Prostate gland (tissue), 2 donors: ENCODE measurements around the gene TFCP2.

Experiments used
- POLR2A ChIP-seq: fragments of 450-650 bp; IDR thresholded peaks from one replicate; pipeline ENCODE4 v1.6.1; 2016; ENCODE audit warnings: antibody characterized with exemption, mild to moderate bottlenecking
- POLR2AphosphoS5 ChIP-seq: sonication (generic); formaldehyde crosslinking; IDR thresholded peaks from one replicate; pipeline ENCODE4 v1.6.1; 2017; ENCODE audit warnings: antibody characterized with exemption
- TF ChIP-seq, protein P1 (sequence below), 4 experiments: fragments of 200-600 bp in 2 of 4; fragments of 450-650 bp in 2 of 4; sonication (generic) in 2 of 4; IDR thresholded peaks; 1 replicate in 3 of 4; 2 replicates in 1 of 4; pipeline ENCODE4 v1.5.1; 2016 to 2019; ENCODE audit warnings: antibody characterized with exemption in 4 of 4, mild to moderate bottlenecking in 2 of 4, moderate library complexity in 2 of 4

DNA sequence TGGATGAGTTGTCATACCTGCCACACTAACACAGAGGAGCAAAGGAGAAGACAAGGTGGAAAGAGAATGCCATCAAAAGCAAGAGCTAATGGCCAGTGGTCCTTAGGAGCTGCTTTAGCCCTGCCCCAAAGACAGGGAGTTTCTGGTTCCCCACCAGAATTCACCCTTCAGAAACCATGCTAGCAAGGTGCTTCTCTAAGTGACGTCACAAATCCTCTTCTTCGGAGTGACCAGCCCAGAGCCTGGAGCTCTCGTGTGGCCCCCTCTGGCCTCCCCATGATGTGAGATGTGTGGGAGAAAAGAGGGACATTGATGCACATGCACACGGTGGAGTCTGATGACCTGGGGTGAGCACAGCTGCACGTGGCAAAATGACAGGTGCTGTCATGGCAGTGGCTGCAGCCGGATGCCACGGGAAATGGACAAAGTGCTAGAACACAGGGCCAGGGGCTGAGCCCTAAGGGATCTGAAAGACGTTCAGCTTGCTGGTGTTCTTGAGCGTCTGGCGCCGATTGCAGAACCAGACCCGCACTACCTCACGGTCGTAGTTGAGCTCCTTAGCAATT, 16.9 kb upstream of the TFCP2 start:
- TF ChIP-seq, protein P1, sequence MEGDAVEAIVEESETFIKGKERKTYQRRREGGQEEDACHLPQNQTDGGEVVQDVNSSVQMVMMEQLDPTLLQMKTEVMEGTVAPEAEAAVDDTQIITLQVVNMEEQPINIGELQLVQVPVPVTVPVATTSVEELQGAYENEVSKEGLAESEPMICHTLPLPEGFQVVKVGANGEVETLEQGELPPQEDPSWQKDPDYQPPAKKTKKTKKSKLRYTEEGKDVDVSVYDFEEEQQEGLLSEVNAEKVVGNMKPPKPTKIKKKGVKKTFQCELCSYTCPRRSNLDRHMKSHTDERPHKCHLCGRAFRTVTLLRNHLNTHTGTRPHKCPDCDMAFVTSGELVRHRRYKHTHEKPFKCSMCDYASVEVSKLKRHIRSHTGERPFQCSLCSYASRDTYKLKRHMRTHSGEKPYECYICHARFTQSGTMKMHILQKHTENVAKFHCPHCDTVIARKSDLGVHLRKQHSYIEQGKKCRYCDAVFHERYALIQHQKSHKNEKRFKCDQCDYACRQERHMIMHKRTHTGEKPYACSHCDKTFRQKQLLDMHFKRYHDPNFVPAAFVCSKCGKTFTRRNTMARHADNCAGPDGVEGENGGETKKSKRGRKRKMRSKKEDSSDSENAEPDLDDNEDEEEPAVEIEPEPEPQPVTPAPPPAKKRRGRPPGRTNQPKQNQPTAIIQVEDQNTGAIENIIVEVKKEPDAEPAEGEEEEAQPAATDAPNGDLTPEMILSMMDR (IDR thresholded peaks at IDR 0.05), result no peak
- TF ChIP-seq POLR2A (no peak), POLR2AphosphoS5 (no peak)
